ENCODE data around the gene LCE3D.
"Not testable (repeated sequence)": the region's sequence is repeated elsewhere in the genome, so short reads cannot be mapped to it uniquely, and the experiment has no call there.

LCE3D gene

GRCh38 chr1:152580433-152580832 lies at the start of gene LCE3D:
TSS of gene LCE3D (minus strand) at chr1:152580516. CDS start at chr1:152579936, 580 bp downstream.
- DNase-seq (ENCODE audit: low read depth): no peak
- Histone ChIP-seq H3K4me3 (ENCODE audit: low read length) (no peak within 1 kb of the TSS), H3K27me3 (replicated peaks; ENCODE audit: control insufficient read depth, insufficient read depth, low read length) (no peaks in the 10 kb centered on the region), H3K9me3 (ENCODE audit: control insufficient read depth, low read length) (no peaks in the 10 kb centered on the region), H3K4me1 (ENCODE audit: control insufficient read depth, insufficient read depth, low read length) (no peaks in the 10 kb centered on the region), H3K36me3 (ENCODE audit: control insufficient read depth, insufficient read depth, low read length, severe bottlenecking) (no peaks in the 10 kb centered on the region), H3K9ac (ENCODE audit: low read length) (no peak within 1 kb of the TSS)

- H3K4me1 ChIP-seq (ENCODE audit: control insufficient read depth, insufficient read depth, low read length): peaks cover 19% of the 10 kb centered on the region
- H3K4me3 ChIP-seq (ENCODE audit: low read length): no peak overlapping the region
- no peaks in the 10 kb centered on the region for H3K36me3 ChIP-seq (ENCODE audit: control insufficient read depth, insufficient read depth, low read length, severe bottlenecking)
- H3K27me3 ChIP-seq (replicated peaks; ENCODE audit: control insufficient read depth, insufficient read depth, low read length): peaks cover 4% of the 10 kb centered on the region
- peaks cover 14% of the 10 kb centered on the region for H3K9me3 ChIP-seq (ENCODE audit: control insufficient read depth, low read length)
- DNase-seq (ENCODE audit: low read depth): no peak
- no peak overlapping the region for H3K9ac ChIP-seq (ENCODE audit: low read length)
Observed at GRCh38 chr1:152626744-152627143, 46.4 kb upstream of the LCE3D start.

- Histone ChIP-seq H3K36me3 (ENCODE audit: control insufficient read depth, insufficient read depth, low read length, severe bottlenecking) (no peaks in the 10 kb centered on the region), H3K4me3 (ENCODE audit: low read length) (no peak overlapping the region), H3K4me1 (ENCODE audit: control insufficient read depth, insufficient read depth, low read length) (peaks cover 10% of the 10 kb centered on the region), H3K9me3 (ENCODE audit: control insufficient read depth, low read length) (peaks cover 31% of the 10 kb centered on the region), H3K27me3 (replicated peaks; ENCODE audit: control insufficient read depth, insufficient read depth, low read length) (peaks cover 4% of the 10 kb centered on the region), H3K9ac (ENCODE audit: low read length) (no peak overlapping the region)
- no peak for DNase-seq (ENCODE audit: low read depth)
Observed at GRCh38 chr1:152623203-152623844, 43.0 kb upstream of the LCE3D start.

GRCh38 chr1:152622803-152623202 lies 42.5 kb upstream of the LCE3D start, which contains the start of gene LCE3A:
TSS of gene LCE3A (minus strand) at chr1:152623103. CDS start at chr1:152623103, 0 bp downstream.
- H3K9me3 ChIP-seq (ENCODE audit: control insufficient read depth, low read length): peaks cover 36% of the 10 kb centered on the region
- peaks cover 10% of the 10 kb centered on the region for H3K4me1 ChIP-seq (ENCODE audit: control insufficient read depth, insufficient read depth, low read length)
- peaks cover 4% of the 10 kb centered on the region for H3K27me3 ChIP-seq (replicated peaks; ENCODE audit: control insufficient read depth, insufficient read depth, low read length)
- DNase-seq (ENCODE audit: low read depth): no peak
- H3K36me3 ChIP-seq (ENCODE audit: control insufficient read depth, insufficient read depth, low read length, severe bottlenecking): no peaks in the 10 kb centered on the region
- no peak within 1 kb of the TSS for H3K4me3 ChIP-seq (ENCODE audit: low read length)
- no peak within 1 kb of the TSS for H3K9ac ChIP-seq (ENCODE audit: low read length)

- no peaks in the 10 kb centered on the region for H3K36me3 ChIP-seq (ENCODE audit: control insufficient read depth, insufficient read depth, low read length, severe bottlenecking)
- peaks cover 10% of the 10 kb centered on the region for H3K4me1 ChIP-seq (ENCODE audit: control insufficient read depth, insufficient read depth, low read length)
- peaks cover 40% of the 10 kb centered on the region for H3K9me3 ChIP-seq (ENCODE audit: control insufficient read depth, low read length)
- DNase-seq (ENCODE audit: low read depth): no peak
- H3K4me3 ChIP-seq (ENCODE audit: low read length): no peak overlapping the region
- H3K27me3 ChIP-seq (replicated peaks; ENCODE audit: control insufficient read depth, insufficient read depth, low read length): peaks cover 4% of the 10 kb centered on the region
- no peak overlapping the region for H3K9ac ChIP-seq (ENCODE audit: low read length)
Observed at GRCh38 chr1:152621993-152622392, 41.7 kb upstream of the LCE3D start.

GRCh38 chr1:152613511-152613910 lies 33.2 kb upstream of the LCE3D start, which contains the start of gene LCE3B:
TSS of gene LCE3B (plus strand) at chr1:152613811. CDS start at chr1:152613811, 0 bp downstream.
- H3K36me3 ChIP-seq (ENCODE audit: control insufficient read depth, insufficient read depth, low read length, severe bottlenecking): no peaks in the 10 kb centered on the region
- DNase-seq (ENCODE audit: low read depth): no peak
- no peaks in the 10 kb centered on the region for H3K4me1 ChIP-seq (ENCODE audit: control insufficient read depth, insufficient read depth, low read length)
- no peaks in the 10 kb centered on the region for H3K27me3 ChIP-seq (replicated peaks; ENCODE audit: control insufficient read depth, insufficient read depth, low read length)
- H3K4me3 ChIP-seq (ENCODE audit: low read length): no peak within 1 kb of the TSS
- peaks cover 11% of the 10 kb centered on the region for H3K9me3 ChIP-seq (ENCODE audit: control insufficient read depth, low read length)
- no peak within 1 kb of the TSS for H3K9ac ChIP-seq (ENCODE audit: low read length)

GRCh38 chr1:152599934-152600333 lies 19.6 kb upstream of the LCE3D start, which contains the start of gene LCE3C:
TSS of gene LCE3C (plus strand) at chr1:152600234. CDS start at chr1:152600732, 498 bp downstream.
- no peaks in the 10 kb centered on the region for H3K36me3 ChIP-seq (ENCODE audit: control insufficient read depth, insufficient read depth, low read length, severe bottlenecking)
- no peak for DNase-seq (ENCODE audit: low read depth)
- no peak within 1 kb of the TSS for H3K4me3 ChIP-seq (ENCODE audit: low read length)
- H3K4me1 ChIP-seq (ENCODE audit: control insufficient read depth, insufficient read depth, low read length): no peaks in the 10 kb centered on the region
- no peak within 1 kb of the TSS for H3K9ac ChIP-seq (ENCODE audit: low read length)
- H3K9me3 ChIP-seq (ENCODE audit: control insufficient read depth, low read length): no peaks in the 10 kb centered on the region
- H3K27me3 ChIP-seq (replicated peaks; ENCODE audit: control insufficient read depth, insufficient read depth, low read length): no peaks in the 10 kb centered on the region

- no peaks in the 10 kb centered on the region for H3K36me3 ChIP-seq (ENCODE audit: control insufficient read depth, insufficient read depth, low read length, severe bottlenecking)
- H3K27me3 ChIP-seq (replicated peaks; ENCODE audit: control insufficient read depth, insufficient read depth, low read length): no peaks in the 10 kb centered on the region
- no peaks in the 10 kb centered on the region for H3K4me1 ChIP-seq (ENCODE audit: control insufficient read depth, insufficient read depth, low read length)
- H3K9me3 ChIP-seq (ENCODE audit: control insufficient read depth, low read length): no peaks in the 10 kb centered on the region
- DNase-seq (ENCODE audit: low read depth): no peak
- no peak overlapping the region for H3K9ac ChIP-seq (ENCODE audit: low read length)
- no peak overlapping the region for H3K4me3 ChIP-seq (ENCODE audit: low read length)
Observed at GRCh38 chr1:152596986-152597385, 16.7 kb upstream of the LCE3D start.

- no peak for DNase-seq (ENCODE audit: low read depth)
- no peaks in the 10 kb centered on the region for H3K4me1 ChIP-seq (ENCODE audit: control insufficient read depth, insufficient read depth, low read length)
- H3K9ac ChIP-seq (ENCODE audit: low read length): no peak overlapping the region
- no peaks in the 10 kb centered on the region for H3K9me3 ChIP-seq (ENCODE audit: control insufficient read depth, low read length)
- no peaks in the 10 kb centered on the region for H3K27me3 ChIP-seq (replicated peaks; ENCODE audit: control insufficient read depth, insufficient read depth, low read length)
- no peak overlapping the region for H3K4me3 ChIP-seq (ENCODE audit: low read length)
- no peaks in the 10 kb centered on the region for H3K36me3 ChIP-seq (ENCODE audit: control insufficient read depth, insufficient read depth, low read length, severe bottlenecking)
Observed at GRCh38 chr1:152585586-152585985, 5.3 kb upstream of the LCE3D start.

- Histone ChIP-seq H3K9ac (ENCODE audit: low read length) (no peak overlapping the region), H3K4me1 (ENCODE audit: control insufficient read depth, insufficient read depth, low read length) (no peaks in the 10 kb centered on the region), H3K36me3 (ENCODE audit: control insufficient read depth, insufficient read depth, low read length, severe bottlenecking) (no peaks in the 10 kb centered on the region), H3K4me3 (ENCODE audit: low read length) (no peak overlapping the region), H3K27me3 (replicated peaks; ENCODE audit: control insufficient read depth, insufficient read depth, low read length) (no peaks in the 10 kb centered on the region), H3K9me3 (ENCODE audit: control insufficient read depth, low read length) (no peaks in the 10 kb centered on the region)
- DNase-seq (ENCODE audit: low read depth): no peak
Observed at GRCh38 chr1:152582647-152583046, 2.3 kb upstream of the LCE3D start.

- H3K9me3 ChIP-seq (ENCODE audit: control insufficient read depth, low read length); H3K4me3 ChIP-seq (ENCODE audit: low read length); H3K27me3 ChIP-seq (replicated peaks; ENCODE audit: control insufficient read depth, insufficient read depth, low read length); H3K4me1 ChIP-seq (ENCODE audit: control insufficient read depth, insufficient read depth, low read length); H3K36me3 ChIP-seq (ENCODE audit: control insufficient read depth, insufficient read depth, low read length, severe bottlenecking); DNase-seq (ENCODE audit: low read depth); H3K9ac ChIP-seq (ENCODE audit: low read length): not testable (repeated sequence)
Observed at GRCh38 chr1:152579526-152579925, 790 bp downstream of the LCE3D start.

GRCh38 chr1:152577168-152577567 lies 3.1 kb downstream of the LCE3D start:
- Histone ChIP-seq H3K36me3 (ENCODE audit: control insufficient read depth, insufficient read depth, low read length, severe bottlenecking) (no peaks in the 10 kb centered on the region), H3K27me3 (replicated peaks; ENCODE audit: control insufficient read depth, insufficient read depth, low read length) (peaks cover 4% of the 10 kb centered on the region), H3K4me1 (ENCODE audit: control insufficient read depth, insufficient read depth, low read length) (no peaks in the 10 kb centered on the region), H3K4me3 (ENCODE audit: low read length) (no peak overlapping the region), H3K9me3 (ENCODE audit: control insufficient read depth, low read length) (no peaks in the 10 kb centered on the region), H3K9ac (ENCODE audit: low read length) (no peak overlapping the region)
- no peak for DNase-seq (ENCODE audit: low read depth)
